SU-DHL-6 (cell line): ENCODE measurements around the gene CTRB2.

Experiments used
- H2AFZ ChIP-seq: fragments of 200-600 bp; sonication (generic); 2 replicates; pipeline ENCODE4 v1.6.1; 2014; ENCODE audit warnings: low read depth, mild to moderate bottlenecking, moderate library complexity, mixed read lengths, antibody characterized with exemption, low read length; ENCODE audit not compliant: severe bottlenecking
- H3F3A ChIP-seq: fragments of 200-600 bp; shearing (Covaris generic); 2 replicates; pipeline ENCODE4 v1.6.0; 2016; ENCODE audit warnings: antibody characterized with exemption, mild to moderate bottlenecking; ENCODE audit not compliant: insufficient read depth
- H3K27ac ChIP-seq: fragments of 200-600 bp; sonication (generic); 2 replicates; pipeline ENCODE4 v1.5.1; 2016; ENCODE audit warnings: low read depth, mild to moderate bottlenecking, low read length, moderate library complexity, mixed read lengths
- H3K27me3 ChIP-seq: fragments of 200-600 bp; sonication (generic), shearing (Covaris generic); 2 replicates; pipeline ENCODE4 v1.6.0; 2014; ENCODE audit warnings: mild to moderate bottlenecking, low read length
- H3K36me3 ChIP-seq: fragments of 200-600 bp; sonication (generic); 2 replicates; pipeline ENCODE4 v1.6.1; 2014; ENCODE audit warnings: mild to moderate bottlenecking, low read length, mixed read lengths
- H3K4me2 ChIP-seq: fragments of 300-600, 200-600 bp; shearing (Covaris generic), sonication (generic); 2 replicates; pipeline ENCODE4 v1.6.0; 2014; ENCODE audit warnings: low read length, low read depth, mild to moderate bottlenecking; ENCODE audit not compliant: poor library complexity, severe bottlenecking
- H3K4me3 ChIP-seq: fragments of 200-600 bp; sonication (generic); 2 replicates; pipeline ENCODE4 v1.5.1; 2014; ENCODE audit warnings: antibody characterized with exemption, low read length, mild to moderate bottlenecking, mixed read lengths; ENCODE audit not compliant: insufficient read depth, poor library complexity, severe bottlenecking
- H3K79me2 ChIP-seq: fragments of 200-600 bp; sonication (generic); 2 replicates; pipeline ENCODE4 v1.6.1; 2014; ENCODE audit warnings: mild to moderate bottlenecking, low read length, moderate library complexity; ENCODE audit not compliant: insufficient read depth
- H3K9ac ChIP-seq: fragments of 200-600 bp; sonication (generic); 2 replicates; pipeline ENCODE4 v1.7.0; 2014; ENCODE audit warnings: mild to moderate bottlenecking, low read length
- H3K9me2 ChIP-seq: fragments of 200-600 bp; sonication (generic); replicated peaks from 2 replicates; pipeline ENCODE4 v1.6.1; 2014; ENCODE audit warnings: low read length; ENCODE audit not compliant: insufficient read depth
- H3K9me3 ChIP-seq: fragments of 200-600 bp; sonication (generic); 2 replicates; pipeline ENCODE4 v1.6.1; 2014; ENCODE audit warnings: low read length, mixed read lengths; ENCODE audit not compliant: insufficient read depth
- H4K20me1 ChIP-seq: fragments of 200-600 bp; sonication (generic); 2 replicates; pipeline ENCODE4 v1.6.1; 2014; ENCODE audit warnings: low read depth, mild to moderate bottlenecking, antibody characterized with exemption, low read length, moderate library complexity, mixed read lengths
- CTCF ChIP-seq: fragments of 200-600 bp; sonication (generic); IDR thresholded peaks from one replicate; pipeline ENCODE4 v1.5.1; 2017; ENCODE audit warnings: antibody characterized with exemption, mild to moderate bottlenecking, low read length, moderate library complexity; ENCODE audit not compliant: insufficient read depth, poor library complexity, severe bottlenecking
- EZH2phosphoT487 ChIP-seq: fragments of 200-600 bp; sonication (generic), shearing (Covaris generic); conservative IDR thresholded peaks from 2 replicates; pipeline ENCODE4 v1.6.1; 2018; ENCODE audit warnings: mild to moderate bottlenecking, antibody characterized with exemption, low read length, moderate library complexity, mixed read lengths

The CTRB2 gene

DNA sequence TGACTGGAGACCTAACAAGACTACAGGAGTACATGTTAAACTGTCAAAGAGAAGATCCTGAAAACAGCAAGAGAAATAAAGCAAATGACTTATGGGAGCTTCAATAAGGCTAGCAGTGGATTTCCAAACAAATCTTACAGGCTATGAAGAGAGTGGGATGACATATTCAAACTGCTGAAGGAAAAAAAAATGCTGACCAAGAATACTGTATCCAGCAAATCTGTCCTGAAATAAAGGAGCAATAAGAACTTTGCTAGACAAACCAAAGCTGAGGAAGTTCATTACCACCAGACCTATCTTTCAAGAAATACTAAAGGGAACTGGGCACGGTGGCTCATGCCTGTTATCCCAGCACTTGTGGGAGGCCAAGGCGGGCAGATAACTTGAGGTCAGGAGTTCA lies 30.0 kb downstream of the CTRB2 start:
- H3K9me3 ChIP-seq: peaks cover 7% of the 10 kb centered on the region; the same call in 1 of the 2 replicates
- H3K9ac ChIP-seq: no peak overlapping the region
- no peak overlapping the region for H3K27ac ChIP-seq
- no peaks in the 10 kb centered on the region for H3F3A ChIP-seq
- no peak overlapping the region for H3K4me3 ChIP-seq
- peaks cover 3% of the 10 kb centered on the region; the same call in 1 of the 2 replicates for H3K36me3 ChIP-seq
- H3K27me3 ChIP-seq: no peaks in the 10 kb centered on the region
- H3K9me2 ChIP-seq: no peaks in the 10 kb centered on the region
- no peaks in the 10 kb centered on the region for H4K20me1 ChIP-seq
- no peak overlapping the region for H3K4me2 ChIP-seq
- no peak overlapping the region for H2AFZ ChIP-seq
- TF ChIP-seq EZH2phosphoT487 (no peak), CTCF (no peak)
- H3K79me2 ChIP-seq: no peaks in the 10 kb centered on the region

DNA sequence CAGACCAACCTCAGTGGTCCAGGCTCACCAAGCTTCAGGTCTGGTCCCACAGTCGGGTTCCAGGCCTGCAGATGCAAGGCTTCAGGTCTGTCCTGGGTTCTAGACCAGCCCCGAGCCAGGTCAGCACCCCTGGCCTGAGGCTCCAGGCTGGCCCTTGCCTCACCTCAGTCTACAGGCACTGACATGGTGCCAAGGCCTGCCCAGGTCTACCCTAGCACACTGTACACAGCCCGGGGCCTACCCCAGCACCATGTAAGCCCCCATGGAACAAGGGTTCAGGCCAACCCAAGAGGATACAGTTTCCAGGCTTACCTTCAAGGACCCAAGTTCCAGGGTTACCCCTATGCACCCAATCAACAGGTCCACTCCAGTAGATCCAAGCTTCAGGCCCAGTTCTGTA lies 31.9 kb downstream of the CTRB2 start:
- Histone ChIP-seq H3K27ac (no peak overlapping the region), H4K20me1 (no peaks in the 10 kb centered on the region), H3K4me3 (no peak overlapping the region), H3F3A (no peaks in the 10 kb centered on the region), H3K79me2 (no peaks in the 10 kb centered on the region), H3K4me2 (no peak overlapping the region), H3K9ac (no peak overlapping the region), H3K9me3 (peaks cover 19% of the 10 kb centered on the region; the same call in 1 of the 2 replicates), H2AFZ (no peak overlapping the region), H3K36me3 (peaks cover 21% of the 10 kb centered on the region), H3K9me2 (no peaks in the 10 kb centered on the region), H3K27me3 (no peaks in the 10 kb centered on the region)
- TF ChIP-seq CTCF: no peak
- TF ChIP-seq EZH2phosphoT487: no peak

DNA sequence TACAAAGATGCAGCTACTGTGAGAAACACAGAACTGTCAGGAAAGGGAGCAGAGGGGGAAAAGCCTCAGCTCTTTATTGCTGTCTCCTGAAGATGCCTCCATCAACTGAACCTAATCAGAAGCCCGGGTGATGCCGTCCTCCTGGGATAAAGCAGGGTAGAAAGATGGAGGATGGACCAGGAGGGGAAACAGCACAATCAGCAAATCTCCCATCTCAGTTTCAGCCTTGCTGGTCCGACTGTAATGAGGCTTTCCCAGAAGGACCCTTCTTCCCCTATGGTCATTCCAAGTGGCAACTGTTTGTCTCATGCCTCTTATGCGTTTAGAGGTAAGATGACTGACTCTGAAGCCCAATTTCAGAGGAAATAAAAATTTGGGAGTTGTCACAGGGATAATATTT lies 34.4 kb downstream of the CTRB2 start:
- no peak overlapping the region for H3K4me2 ChIP-seq
- TF ChIP-seq EZH2phosphoT487: no peak
- TF ChIP-seq CTCF: no peak
- H3F3A ChIP-seq: no peaks in the 10 kb centered on the region
- H3K9me2 ChIP-seq: no peaks in the 10 kb centered on the region
- peaks cover 43% of the 10 kb centered on the region for H3K9me3 ChIP-seq
- H3K27ac ChIP-seq: no peak overlapping the region
- H3K79me2 ChIP-seq: no peaks in the 10 kb centered on the region
- H2AFZ ChIP-seq: no peak overlapping the region
- H3K9ac ChIP-seq: no peak overlapping the region
- H3K36me3 ChIP-seq: peaks cover 46% of the 10 kb centered on the region
- no peaks in the 10 kb centered on the region for H3K27me3 ChIP-seq
- H3K4me3 ChIP-seq: no peak overlapping the region
- no peaks in the 10 kb centered on the region for H4K20me1 ChIP-seq
